Progenitor cell of endocrine pancreas (in vitro differentiated cells): ENCODE results near the gene GMDS. TPM values are rescaled to one million over a fixed set of nuclear protein-coding genes. Genes with fewer than 3 reads are reported as not detected.

Experiments used
- DNase-seq: peaks from one replicate; pipeline ENCODE4 v3.0.0; 2021; ENCODE audit warnings: low spot score; ENCODE audit not compliant: unreplicated experiment
- H3K27ac Mint-ChIP-seq: 2 replicates; pipeline ENCODE4 v1.8.0; 2021; ENCODE audit warnings: mild to moderate bottlenecking, moderate library complexity, mixed read lengths
- H3K27me3 Mint-ChIP-seq: 2 replicates; pipeline ENCODE4 v1.8.0; 2021; ENCODE audit warnings: mixed read lengths
- H3K36me3 Mint-ChIP-seq: 2 replicates; pipeline ENCODE4 v1.8.0; 2022; ENCODE audit warnings: mixed read lengths; ENCODE audit not compliant: insufficient read depth
- H3K4me1 Mint-ChIP-seq: 2 replicates; pipeline ENCODE4 v1.8.0; 2021; ENCODE audit warnings: low read depth, mixed read lengths
- H3K4me3 Mint-ChIP-seq: 2 replicates; pipeline ENCODE4 v1.8.0; 2021; ENCODE audit warnings: low read depth, mild to moderate bottlenecking, moderate library complexity, mixed read lengths
- H3K9me3 Mint-ChIP-seq: 2 replicates; pipeline ENCODE4 v1.8.0; 2021; ENCODE audit warnings: low read depth, mixed read lengths
- CTCF ChIP-seq: fragments of 200-600 bp; sonication (generic); IDR thresholded peaks from one replicate; pipeline ENCODE4 v1.5.0; 2021; ENCODE audit warnings: antibody characterized with exemption, mild to moderate bottlenecking; ENCODE audit not compliant: unreplicated experiment
- total RNA-seq: library from RNA; stranded (reverse); gene quantifications from 2 replicates; pipeline ENCODE4 v1.2.1, GENCODE V29; 2021

The GMDS gene
- total RNA-seq, 1 donor from 2014 or later, result 17.2 TPM

- Mint-ChIP-seq H3K9me3 (no peaks in the 10 kb centered on the region), H3K27ac (no peak overlapping the region), H3K4me1 (peaks cover 5% of the 10 kb centered on the region), H3K36me3 (no peaks in the 10 kb centered on the region), H3K27me3 (peaks cover 6% of the 10 kb centered on the region), H3K4me3 (no peak overlapping the region)
- no peak for TF ChIP-seq CTCF
- DNase-seq, result no peak
Observed at GRCh38 chr6:2155206-2155605, 90.2 kb downstream of the GMDS start.

GRCh38 chr6:2149361-2150006 is 95.9 kb downstream of the GMDS start:
- TF ChIP-seq CTCF, result no peak
- DNase-seq, result no peak
- H3K27me3 Mint-ChIP-seq, result no peaks in the 10 kb centered on the region
- H3K9me3 Mint-ChIP-seq, result no peaks in the 10 kb centered on the region
- H3K4me3 Mint-ChIP-seq, result no peak overlapping the region
- no peaks in the 10 kb centered on the region for H3K4me1 Mint-ChIP-seq
- H3K36me3 Mint-ChIP-seq, result no peaks in the 10 kb centered on the region
- no peak overlapping the region for H3K27ac Mint-ChIP-seq

GRCh38 chr6:2148748-2149147 is 96.7 kb downstream of the GMDS start:
- H3K4me1 Mint-ChIP-seq, result no peaks in the 10 kb centered on the region

GRCh38 chr6:2147766-2148448 is 97.5 kb downstream of the GMDS start:
- H3K9me3 Mint-ChIP-seq, result no peaks in the 10 kb centered on the region
- H3K27ac Mint-ChIP-seq, result no peak overlapping the region
- TF ChIP-seq CTCF, result no peak
- no peaks in the 10 kb centered on the region for H3K36me3 Mint-ChIP-seq
- H3K4me1 Mint-ChIP-seq, result no peaks in the 10 kb centered on the region
- H3K4me3 Mint-ChIP-seq, result no peak overlapping the region
- H3K27me3 Mint-ChIP-seq, result no peaks in the 10 kb centered on the region
- no peak for DNase-seq

More at GRCh38 chr6:2148748-2149147, 96.7 kb downstream of the GMDS start:
- DNase-seq, result no peak
- no peak for TF ChIP-seq CTCF
- Mint-ChIP-seq H3K9me3 (no peaks in the 10 kb centered on the region), H3K27me3 (no peaks in the 10 kb centered on the region), H3K4me3 (no peak overlapping the region), H3K27ac (no peak overlapping the region), H3K36me3 (no peaks in the 10 kb centered on the region)

GRCh38 chr6:2147261-2147660 is 98.1 kb downstream of the GMDS start:
- no peak overlapping the region for H3K4me3 Mint-ChIP-seq
- H3K9me3 Mint-ChIP-seq, result no peaks in the 10 kb centered on the region
- no peaks in the 10 kb centered on the region for H3K36me3 Mint-ChIP-seq
- TF ChIP-seq CTCF, result no peak
- H3K27me3 Mint-ChIP-seq, result no peaks in the 10 kb centered on the region
- DNase-seq, result no peak
- H3K27ac Mint-ChIP-seq, result no peak overlapping the region
- H3K4me1 Mint-ChIP-seq, result no peaks in the 10 kb centered on the region
